Activated T-cell treated with anti-CD3 and anti-CD28 coated beads for 4 hours (primary cell): ENCODE measurements around the gene KAT6B.

Source experiments
- DNase-seq: peaks from one replicate; pipeline ENCODE4 v3.0.0-alpha.2; 2020

Gene KAT6B

DNA sequence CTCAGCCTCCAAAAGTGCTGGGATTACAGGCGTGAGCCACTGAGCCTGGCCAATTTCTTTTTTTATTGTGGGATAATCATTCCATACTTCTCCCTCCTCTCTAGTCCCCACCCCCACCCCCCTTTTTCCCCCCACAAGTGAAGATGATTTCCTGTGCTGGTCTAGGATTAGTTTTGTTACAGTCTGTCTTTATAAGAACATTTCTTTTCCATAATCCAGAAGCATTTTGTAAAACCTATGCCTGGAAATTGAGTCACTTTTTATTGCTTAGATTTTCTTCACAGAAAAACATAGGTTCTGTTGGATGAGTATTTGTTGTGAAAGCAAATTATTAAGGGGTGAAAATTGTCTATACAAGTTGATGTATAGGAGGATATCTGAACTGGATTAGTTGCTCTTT is 98.9 kb downstream of the KAT6B start:
- no peak for DNase-seq

GRCh38 chr10:74925708-74926107 is 99.3 kb downstream of the KAT6B start:
- no peak for DNase-seq

GRCh38 chr10:74926791-74927585 is 100.6 kb downstream of the KAT6B start:
- no peak for DNase-seq

DNA sequence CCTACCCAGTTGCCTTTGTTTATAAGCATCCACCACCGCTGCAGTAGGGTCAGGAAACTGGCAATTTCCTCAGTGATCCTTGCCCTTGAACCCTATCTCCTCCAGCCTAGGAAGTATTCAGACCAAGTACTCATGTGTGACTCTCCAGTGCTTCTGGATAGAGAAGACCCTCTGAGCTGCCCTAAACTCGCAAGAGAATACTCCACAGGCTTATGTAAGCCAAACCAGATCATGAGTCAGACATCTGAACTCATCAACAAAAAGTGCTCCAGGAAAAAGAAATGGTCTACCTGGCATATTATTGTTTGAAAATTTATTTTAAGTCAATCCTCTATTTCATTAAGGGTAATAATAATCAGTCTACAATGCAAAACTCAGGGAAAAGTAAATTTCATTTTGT is 101.3 kb downstream of the KAT6B start:
- DNase-seq, result no peak

- no peak for DNase-seq
Observed at GRCh38 chr10:74928742-74929191, 102.4 kb downstream of the KAT6B start.

DNA sequence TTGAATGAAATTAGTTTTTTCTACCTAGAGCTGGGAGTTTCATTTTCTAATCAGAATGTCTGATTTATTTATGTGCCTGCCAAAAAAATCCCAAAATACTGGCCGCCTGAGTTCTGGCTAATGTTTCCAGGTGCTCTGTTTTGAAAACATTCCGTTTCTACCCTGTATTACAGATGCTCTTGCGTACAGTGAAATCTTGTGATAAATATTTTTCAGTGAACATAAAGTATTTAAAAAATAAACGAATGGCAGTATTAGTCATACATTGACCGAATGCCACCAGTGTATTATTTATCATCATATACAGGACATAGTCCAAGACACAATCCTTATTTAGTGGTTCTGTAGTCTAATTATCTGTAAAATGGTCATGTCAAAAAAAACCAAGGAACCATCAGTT is 102.8 kb downstream of the KAT6B start:
- DNase-seq, result no peak

GRCh38 chr10:74930965-74931364 is 104.6 kb downstream of the KAT6B start:
- no peak for DNase-seq

- DNase-seq, result no peak
Observed at GRCh38 chr10:74932648-74933047, 106.2 kb downstream of the KAT6B start.

- DNase-seq, result no peak
Observed at GRCh38 chr10:74934100-74934812, 107.9 kb downstream of the KAT6B start.

- no peak for DNase-seq
Observed at GRCh38 chr10:74936577-74937265, 110.3 kb downstream of the KAT6B start.

DNA sequence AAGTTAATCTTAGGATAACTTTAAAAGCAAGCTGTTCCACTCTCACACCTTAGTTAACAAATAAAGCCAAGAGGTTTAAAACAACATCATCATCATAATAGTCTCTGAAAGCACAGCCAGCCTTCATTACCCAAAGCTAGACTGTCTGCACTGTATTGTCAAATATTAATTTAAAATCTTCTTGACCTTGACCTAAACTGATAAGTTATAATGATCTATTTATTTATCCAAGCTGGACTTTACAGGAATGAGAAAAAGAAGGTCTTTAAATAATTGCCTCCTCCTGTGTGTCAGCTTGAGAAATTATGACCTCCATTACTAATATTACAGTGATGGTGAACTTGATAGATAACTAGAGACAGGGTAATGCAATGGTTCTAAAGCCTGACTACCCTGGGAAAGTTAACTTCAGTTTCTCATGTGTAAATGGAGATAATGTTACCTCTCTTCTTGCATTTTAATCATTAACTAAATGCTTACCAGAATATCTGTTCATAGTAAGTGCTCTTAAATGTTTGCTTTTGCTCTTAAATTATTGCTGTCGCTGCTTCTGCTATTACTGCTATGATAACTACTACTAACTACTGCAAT is 111.0 kb downstream of the KAT6B start:
- DNase-seq, result no peak

- DNase-seq, result no peak
Observed at GRCh38 chr10:74944205-74944604, 117.8 kb downstream of the KAT6B start.

GRCh38 chr10:74947781-74948401 is 121.5 kb downstream of the KAT6B start:
- no peak for DNase-seq

GRCh38 chr10:74949034-74949832 is 122.8 kb downstream of the KAT6B start:
- DNase-seq, result no peak

GRCh38 chr10:74949843-74950765 is 123.7 kb downstream of the KAT6B start:
- no peak for DNase-seq

GRCh38 chr10:74953214-74953613 is 126.8 kb downstream of the KAT6B start:
- no peak for DNase-seq

DNA sequence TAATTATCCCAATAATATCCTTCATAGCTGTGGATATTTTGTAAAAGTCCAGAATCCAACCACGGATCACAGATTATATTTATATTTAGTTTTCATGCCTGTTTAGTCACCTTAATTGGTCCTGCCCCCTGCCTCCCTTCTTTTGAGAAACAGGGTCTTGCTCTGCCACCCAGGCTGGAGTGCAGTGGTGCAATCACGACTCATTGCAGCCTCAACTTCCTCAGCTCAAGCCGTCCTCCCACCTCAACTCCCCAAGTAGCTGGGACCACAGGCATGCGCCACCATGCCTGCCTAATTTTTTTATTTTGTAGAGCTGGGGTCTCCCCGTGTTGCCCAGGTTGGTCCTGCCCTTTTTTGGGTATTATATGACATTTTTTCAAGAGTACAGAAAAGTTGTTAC is 129.4 kb downstream of the KAT6B start:
- no peak for DNase-seq

DNA sequence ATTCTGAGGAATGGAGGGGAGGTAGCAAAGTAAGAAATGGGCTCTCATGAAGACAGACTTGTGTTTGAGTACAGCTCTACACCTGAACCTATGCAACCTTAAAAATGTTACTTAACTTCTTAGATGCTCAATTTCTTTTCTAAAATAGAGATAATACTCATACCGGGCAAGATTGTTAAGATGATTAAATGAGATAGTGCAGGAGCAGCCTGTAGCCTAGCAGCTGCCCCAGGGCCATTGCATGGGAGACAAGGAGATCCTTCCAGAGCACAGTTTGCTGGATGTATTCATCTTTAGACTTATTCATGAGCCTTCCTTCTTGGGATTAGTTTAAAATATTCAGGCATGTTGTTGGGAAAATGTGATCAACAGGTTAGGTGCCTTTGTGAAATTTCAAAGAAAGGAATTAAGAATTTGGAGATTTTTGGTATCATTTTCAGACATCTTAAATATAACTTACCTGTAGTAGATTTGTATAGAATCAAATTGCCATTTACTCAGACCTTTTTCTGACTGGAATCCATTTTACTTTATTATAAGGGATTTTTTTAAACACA is 130.2 kb downstream of the KAT6B start:
- DNase-seq, result no peak

DNA sequence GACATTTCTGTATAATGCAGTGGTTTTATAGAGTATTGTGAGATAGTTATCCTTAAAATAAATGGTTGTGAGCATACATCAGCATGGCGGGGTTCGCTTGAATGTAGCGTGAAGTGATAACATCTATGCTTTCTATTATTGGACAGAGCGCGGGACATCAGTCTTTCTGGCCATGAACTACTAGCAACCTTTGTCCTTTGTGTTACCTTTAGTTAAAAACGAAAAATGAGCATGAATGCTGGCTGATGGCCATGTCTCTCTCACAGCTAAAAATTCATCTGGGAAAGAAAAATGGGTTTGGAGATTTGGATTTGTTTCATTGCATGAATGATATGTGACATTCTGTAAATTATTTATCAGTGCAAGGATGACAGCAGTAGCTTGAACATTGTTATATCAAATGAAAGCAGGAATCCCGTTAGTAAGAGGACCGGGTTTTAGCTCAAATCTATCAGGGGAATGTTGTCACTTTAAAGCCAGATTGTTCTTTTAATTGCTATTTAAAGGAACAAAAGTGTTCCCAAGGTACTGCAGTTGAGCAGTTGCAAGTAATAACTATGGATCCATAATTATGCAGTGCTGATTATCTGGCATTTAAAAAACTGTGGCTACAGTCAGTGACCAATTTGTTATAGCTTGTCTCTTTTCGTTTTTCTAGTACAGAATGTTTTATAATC is 131.0 kb downstream of the KAT6B start:
- DNase-seq, result no peak

DNA sequence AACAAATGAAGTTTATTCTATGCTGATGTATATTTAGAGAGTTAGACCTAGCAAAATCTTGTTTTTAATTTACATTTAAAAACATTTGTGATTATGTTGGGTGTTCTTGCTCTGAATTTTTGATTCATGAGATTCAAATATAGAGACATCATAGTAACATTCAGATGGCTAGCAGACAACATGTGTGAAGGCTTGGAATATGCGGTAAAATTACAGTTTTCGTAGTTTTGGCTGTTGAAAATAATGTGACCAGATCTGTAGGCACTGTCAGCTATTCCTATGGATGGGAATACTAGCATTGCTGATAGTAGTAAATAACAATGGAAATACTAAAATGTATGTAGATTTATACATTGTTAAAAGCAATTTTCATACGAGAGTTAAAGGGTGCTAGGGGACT is 131.9 kb downstream of the KAT6B start:
- no peak for DNase-seq
